GM12875 (cell line): Measurements from ENCODE around the gene PRKAG2.

Experiments used
- H3K4me3 ChIP-seq: one replicate; pipeline ENCODE4 v1.5.1; 2011; ENCODE audit warnings: low read depth, low read length, control low read depth
- TF ChIP-seq, protein P1 (sequence below): IDR thresholded peaks from 2 replicates; pipeline ENCODE4 v1.5.1; 2011; ENCODE audit warnings: low read depth, mild to moderate bottlenecking, control low read depth, inconsistent platforms, low read length, moderate library complexity, borderline replicate concordance; ENCODE audit not compliant: insufficient read depth

Gene PRKAG2

DNA sequence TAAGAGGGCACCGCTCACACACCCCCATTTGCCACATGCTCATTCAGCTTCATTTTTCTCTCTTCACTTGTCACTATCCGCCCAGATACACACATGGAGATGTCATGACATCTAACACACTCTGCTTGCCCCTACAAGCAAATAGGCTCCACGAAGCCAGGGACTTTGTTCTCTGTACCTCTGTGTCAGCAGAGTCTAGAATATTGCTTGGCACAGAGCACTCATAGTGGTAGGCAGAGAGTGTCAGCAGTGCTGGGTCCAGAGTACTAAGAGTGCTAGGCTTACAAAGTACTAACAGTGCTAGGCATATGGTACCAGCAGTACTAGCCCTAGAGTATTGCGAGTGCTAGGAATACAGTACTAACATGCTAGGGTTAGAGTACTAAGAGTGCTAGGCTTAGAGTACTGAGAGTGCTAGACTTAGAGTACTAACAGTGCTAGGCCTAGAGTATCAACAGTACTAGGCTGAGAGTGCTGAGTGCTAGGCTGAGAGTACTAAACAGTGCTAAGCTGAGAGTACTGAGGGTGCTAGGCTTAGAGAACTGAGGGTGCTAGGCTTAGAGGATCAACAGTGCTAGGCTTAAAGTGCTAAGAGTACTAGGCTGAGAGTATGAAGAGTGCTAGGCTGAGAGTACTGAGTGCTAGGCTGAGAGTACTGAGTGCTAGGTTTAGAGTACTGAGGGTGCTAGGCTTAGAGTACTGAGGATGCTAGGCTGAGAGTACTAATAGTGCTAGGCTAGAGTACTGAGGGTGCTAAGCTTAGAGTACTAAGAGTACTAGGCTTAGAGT, 166.1 kb downstream of the PRKAG2 start:
- H3K4me3 ChIP-seq: no peak overlapping the region
- TF ChIP-seq, protein P1, sequence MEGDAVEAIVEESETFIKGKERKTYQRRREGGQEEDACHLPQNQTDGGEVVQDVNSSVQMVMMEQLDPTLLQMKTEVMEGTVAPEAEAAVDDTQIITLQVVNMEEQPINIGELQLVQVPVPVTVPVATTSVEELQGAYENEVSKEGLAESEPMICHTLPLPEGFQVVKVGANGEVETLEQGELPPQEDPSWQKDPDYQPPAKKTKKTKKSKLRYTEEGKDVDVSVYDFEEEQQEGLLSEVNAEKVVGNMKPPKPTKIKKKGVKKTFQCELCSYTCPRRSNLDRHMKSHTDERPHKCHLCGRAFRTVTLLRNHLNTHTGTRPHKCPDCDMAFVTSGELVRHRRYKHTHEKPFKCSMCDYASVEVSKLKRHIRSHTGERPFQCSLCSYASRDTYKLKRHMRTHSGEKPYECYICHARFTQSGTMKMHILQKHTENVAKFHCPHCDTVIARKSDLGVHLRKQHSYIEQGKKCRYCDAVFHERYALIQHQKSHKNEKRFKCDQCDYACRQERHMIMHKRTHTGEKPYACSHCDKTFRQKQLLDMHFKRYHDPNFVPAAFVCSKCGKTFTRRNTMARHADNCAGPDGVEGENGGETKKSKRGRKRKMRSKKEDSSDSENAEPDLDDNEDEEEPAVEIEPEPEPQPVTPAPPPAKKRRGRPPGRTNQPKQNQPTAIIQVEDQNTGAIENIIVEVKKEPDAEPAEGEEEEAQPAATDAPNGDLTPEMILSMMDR: no peak

DNA sequence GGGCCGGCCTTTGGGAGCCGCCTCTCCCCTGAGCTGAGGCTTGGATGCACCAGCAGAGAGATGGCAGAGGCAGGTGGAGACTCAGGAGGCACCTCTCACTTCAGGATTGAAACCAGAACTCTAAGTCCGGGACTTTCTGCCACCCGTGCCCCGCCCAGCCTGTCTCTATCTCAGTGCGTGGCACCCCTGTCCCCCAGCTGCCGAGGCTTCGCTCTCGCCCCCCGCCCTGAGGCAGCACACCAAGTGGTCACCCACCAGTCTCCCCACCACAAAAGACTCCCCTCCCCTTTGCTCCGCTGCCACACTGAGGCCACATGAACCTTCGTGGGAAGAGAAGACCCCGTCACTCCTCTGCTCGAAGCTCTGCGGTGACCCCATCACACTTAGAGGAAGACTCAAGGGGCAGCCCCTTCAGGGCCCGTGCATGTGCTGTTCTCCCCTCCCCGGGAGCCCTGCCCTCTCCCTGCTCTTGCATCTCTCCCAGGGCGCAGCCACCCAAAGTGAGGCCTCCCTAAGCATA, 166.7 kb downstream of the PRKAG2 start:
- TF ChIP-seq, protein P1: no peak

DNA sequence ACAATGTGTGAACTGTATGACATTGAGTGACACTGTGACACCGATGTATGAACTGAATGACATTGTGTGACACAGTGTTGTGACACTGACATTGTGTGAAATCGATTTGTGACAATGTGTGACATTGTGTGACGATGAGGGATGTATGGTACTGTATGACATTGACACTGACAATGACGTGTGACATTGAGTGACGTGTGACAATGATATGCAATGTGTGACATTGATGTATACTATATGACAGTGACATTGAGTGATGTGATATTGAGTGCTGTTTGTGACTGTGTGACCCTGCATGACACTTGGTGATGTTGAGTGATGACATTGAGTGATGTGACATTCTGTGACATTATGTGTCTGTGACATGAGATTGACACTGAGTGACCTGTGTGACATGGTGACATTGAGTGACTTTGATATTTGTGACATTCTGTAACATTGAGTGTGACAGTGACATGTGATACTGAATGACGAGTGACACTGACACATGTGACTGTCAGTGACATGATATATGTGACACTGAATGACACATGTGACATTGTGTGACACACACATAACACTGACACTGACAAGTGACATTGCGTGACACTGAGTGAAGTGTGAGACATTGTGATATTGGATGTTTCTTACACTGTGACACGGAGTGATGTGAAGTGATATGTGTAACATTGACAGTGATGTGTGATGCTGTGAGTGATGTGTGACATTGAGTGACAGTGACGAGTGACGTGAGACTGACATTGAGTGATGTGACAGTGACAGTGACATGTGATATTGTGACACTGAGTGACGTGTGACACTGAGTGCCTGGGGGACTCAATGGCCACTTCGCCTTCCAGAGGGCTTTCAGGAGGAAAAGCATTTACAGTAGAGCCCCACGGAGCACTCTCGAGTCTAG, 167.5 kb downstream of the PRKAG2 start:
- no peak overlapping the region for H3K4me3 ChIP-seq
- TF ChIP-seq, protein P1: no peak

More for the DNA sequence above, 166.7 kb downstream of the PRKAG2 start:
- no peak overlapping the region for H3K4me3 ChIP-seq

DNA sequence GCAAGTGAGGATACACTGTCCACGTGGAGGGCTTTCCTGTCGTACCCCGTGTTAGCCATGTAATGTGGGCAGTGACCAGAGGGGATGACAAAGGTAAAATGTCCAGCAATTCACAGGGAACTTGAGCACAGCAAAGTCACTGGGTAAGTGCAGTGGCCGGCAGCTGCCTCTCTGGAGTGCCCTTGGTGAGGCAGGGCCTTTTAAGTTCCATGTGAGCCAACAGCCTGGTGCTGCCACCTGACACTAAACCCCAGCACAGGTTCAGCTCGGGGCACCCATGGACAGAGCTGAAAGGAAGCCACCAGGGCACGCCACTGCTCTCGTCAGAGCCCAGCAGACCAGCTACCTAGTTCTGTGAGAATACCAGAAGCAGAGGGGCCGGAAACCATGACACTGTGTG, 168.3 kb downstream of the PRKAG2 start:
- H3K4me3 ChIP-seq: no peak overlapping the region
- TF ChIP-seq, protein P1: no peak

DNA sequence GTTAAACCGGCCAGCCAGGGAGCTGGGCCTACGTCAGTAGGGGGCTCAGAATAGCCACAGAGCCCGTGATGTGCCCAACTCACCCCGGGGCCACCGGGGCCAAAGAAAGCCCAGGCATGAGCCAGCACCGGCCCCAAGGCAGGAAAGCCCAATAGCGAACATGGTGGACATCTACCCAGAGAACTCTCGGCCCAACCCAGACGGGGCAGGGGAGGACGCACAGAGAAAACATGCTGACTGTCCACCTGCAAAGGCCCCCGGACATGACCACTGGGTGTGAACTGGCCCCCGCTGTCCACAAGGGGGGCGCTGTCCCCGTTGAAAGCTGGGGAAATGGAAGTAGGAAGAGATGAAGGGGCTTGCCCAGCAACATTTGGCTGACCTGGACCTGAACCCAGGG, 169.2 kb downstream of the PRKAG2 start:
- H3K4me3 ChIP-seq: no peak overlapping the region
- TF ChIP-seq, protein P1: no peak

DNA sequence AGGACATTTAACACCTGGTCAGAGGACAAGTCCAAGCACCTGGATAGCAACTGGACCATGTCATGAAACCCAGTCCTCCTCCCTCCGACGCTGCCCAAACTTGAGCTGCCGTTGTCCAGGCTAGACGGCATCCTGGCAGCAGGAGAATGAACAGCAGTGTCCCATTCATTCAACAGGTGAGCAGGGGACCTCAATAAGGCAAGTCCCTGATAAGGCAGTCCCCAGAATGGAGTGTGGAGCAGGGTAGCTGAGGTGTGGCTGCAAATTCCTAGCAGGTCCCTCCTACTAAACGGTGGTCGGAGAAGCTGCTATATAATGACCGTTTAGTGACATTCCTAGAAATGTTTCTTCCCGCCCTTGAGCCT, 169.8 kb downstream of the PRKAG2 start:
- H3K4me3 ChIP-seq: no peak overlapping the region
- TF ChIP-seq, protein P1: no peak
